HG02870 (cell line): Measurements from ENCODE around the gene SERPIND1.
"Not testable (repeated sequence)": the region's sequence is repeated elsewhere in the genome, so short reads cannot be mapped to it uniquely, and the experiment has no call there.

ENCODE experiments used
- ATAC-seq: cut with Tn5 transposase; IDR thresholded peaks from one replicate; pipeline ENCODE4 v1.9.1; 2021; ENCODE audit warnings: mild to moderate bottlenecking, moderate library complexity; ENCODE audit not compliant: unreplicated experiment

SERPIND1 gene

DNA sequence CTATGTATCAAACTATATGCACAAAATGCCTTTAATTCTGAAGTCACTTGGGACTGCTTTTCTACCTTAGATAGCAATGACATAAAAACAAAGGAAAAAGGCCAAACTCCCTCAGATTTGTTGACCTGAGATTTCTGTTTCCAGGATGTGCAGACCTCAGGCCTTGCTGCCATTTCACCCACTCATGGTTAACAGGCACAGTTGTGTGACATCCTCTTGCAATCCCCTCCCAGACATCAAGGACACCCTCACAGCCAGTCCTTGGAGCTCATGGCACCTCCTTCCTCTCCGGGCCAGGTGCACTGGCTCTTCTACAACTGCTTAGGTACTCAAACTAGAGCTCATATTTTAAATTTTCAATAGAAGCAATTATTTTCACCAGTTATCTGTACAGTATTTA is 37.3 kb downstream of the SERPIND1 start:
- no peak for ATAC-seq

DNA sequence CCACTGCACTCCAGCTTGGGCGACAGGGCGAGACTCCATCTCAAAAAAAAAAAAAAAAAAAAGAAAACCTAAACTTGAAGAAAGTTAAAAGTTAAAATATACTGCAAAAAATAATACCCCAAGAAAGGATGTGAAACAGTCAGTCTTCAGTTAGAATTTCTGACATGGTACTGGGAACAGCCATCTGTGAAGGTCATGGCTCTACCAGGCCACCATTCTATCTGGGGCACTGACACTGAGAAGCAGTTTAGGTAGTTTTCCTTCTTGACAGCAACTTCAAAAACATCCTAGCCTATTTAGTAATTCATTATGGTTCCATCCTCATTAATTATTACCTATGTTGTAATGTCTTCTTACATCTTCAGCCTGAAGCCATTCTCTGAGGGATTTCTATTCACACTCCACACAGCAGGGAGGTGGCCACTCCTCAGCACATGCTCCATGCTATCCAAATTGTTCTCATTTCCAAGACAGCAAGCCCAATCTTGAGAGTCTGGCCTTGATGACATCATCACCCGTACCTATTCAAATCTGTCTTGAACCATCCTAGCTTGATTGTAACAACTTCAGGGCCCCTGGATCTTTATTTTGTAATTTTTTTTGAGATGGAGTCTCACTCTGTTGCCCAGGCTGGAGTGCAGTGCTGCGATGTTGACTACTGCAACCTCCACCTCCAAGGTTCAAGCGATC is 38.2 kb downstream of the SERPIND1 start:
- no peak for ATAC-seq

DNA sequence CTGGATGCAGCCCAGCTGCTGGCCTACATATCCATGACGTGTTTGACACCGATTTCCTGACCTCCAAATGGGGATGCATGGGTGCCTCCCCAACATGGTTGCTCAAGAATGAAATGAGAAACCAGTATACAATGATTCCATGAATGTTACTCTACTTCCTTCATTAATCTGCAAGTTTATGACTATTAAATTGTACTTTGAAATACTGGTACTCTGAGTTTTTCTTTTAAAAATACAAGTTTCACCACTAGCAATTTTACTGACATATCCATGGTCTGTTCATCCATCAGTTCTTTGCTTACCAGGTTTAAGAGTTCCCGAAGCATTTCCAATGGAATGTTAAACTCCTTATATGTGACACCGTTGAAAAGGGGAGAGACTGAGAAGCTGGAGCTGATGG is 39.1 kb downstream of the SERPIND1 start:
- ATAC-seq = no peak

DNA sequence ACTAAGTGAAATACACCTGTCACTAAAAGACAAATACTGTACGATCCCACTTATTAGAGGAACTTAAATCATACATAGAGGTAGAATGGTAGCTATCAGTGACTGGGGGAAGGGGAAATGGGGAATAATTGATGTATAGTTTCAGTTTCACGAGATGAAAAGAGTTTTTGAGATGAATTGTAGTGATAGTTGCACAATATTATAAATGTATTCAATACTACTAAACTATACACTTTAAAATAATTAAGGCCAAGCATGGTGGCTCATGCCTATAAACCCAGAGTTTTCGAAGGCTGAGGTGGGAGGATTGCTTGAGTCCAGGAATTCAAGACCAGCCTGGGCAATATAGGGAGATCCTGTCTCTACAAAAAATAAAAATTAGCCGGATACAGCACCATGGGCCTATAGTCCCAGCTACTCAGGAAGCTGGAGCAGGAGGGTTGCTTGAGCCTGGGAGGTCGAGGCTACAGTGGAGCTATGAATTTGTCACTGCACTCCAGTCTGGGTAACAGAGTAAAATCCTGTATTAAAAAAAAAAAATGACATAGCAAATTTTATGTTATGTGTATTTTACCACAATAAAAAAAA is 40.4 kb downstream of the SERPIND1 start:
- ATAC-seq = no peak

DNA sequence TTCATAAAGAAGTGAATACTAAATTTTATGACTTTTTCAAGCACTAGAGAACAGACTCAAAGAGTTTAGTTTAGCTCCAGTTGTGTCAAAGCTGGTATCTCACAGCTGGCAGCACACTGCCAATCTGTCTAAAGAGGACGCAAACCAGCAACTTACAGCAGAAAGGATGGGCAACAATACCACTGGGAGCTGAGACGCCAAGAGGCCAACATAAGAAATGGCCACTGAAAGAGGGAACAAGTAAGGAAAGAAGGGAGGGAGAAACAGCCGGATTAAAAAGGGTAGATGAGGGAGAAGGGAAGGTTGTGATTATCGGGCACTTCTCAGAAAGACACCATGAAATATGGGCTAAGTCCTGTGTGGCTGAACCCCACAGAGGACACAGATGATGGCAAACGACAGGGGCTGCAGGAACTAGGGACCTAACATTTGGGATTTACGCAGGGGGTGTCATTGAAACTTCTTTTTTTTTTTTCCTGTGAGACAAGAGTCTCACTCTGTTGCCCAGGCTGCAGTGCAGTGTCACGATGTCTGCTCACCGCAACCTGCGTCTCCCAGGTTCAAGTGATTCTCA is 41.7 kb downstream of the SERPIND1 start:
- ATAC-seq = no peak

DNA sequence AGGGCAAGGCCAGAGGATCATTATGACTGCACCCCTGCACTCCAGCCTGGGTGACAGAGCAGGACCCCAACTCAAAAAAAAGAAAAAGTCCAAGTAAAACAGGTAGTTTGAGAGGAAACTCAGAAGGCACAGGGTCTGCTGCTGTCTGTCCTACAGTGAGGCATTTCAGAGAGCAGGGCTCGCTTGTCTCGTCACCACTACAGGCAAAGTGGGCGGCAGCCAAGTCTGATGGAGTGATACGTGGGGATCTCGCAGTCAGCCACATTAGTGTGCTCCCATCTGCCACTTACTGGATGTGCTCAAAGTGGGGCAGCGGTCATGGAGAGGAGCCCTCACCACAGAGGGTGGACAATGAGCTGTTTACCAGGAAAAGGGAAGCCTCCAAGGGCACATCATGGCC is 42.6 kb downstream of the SERPIND1 start:
- ATAC-seq = no peak

DNA sequence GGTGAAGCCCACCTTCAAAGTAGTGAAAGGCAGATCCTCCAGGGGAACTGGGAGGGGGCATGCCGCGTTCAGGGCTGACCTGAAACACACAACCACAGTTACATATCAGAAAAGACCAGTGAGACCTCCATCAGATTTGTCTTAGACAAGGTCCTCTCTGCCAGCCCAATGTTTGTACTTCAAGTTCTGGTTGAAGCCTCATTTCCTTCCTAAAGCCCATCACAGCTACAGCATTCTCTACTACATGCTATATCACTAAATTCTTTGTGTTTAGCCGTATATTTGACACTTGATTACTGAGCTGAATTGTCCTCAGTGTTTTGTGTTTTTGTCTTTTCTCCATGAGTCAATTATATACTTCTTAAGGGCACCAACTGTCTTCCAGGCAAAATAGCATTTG is 44.6 kb downstream of the SERPIND1 start:
- no peak for ATAC-seq

DNA sequence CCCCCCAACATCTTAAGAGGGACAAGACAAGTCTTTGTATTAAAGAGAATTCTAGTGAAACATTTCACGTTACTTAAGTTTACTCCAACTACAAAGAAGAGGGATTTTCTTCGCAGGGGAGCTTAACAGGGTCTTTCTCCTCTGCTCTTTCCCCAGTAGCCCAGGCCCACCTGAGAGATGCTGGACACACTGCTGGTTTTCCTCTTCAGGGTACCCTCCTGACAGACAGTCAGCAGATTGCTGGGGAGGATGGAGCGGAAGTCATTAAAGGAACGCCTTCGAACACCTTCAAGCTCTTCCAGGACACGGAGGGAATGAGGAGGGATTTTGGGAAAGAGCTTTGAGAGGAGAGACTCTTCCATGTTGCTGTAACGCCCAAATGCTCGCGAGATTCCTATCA is 45.6 kb downstream of the SERPIND1 start:
- ATAC-seq = no peak

DNA sequence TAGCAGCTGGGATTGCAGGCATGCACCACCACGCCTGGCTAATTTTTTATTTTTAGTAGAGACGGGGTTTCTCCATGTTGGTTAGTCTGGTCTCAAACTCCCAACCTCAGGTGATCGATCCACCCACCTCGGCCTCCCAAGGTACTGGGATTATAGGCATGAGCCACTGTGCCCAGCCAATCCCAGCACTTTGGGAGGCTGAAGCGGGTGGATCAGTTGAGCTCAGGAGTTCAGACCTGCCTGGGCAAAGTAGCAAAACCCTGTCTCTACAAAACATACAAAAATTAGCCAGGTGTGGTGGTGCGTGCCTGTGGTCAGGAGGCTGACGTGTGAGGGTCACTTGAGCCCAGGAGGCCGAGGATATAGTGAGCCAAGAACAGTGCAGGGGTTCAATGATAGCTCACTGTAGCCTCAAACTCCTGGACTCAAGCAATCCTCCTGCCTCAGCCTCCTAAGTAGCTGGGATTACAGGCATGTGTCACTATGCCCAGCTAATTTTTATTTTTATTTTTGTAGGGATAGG is 47.9 kb downstream of the SERPIND1 start:
- ATAC-seq = not testable (repeated sequence)

DNA sequence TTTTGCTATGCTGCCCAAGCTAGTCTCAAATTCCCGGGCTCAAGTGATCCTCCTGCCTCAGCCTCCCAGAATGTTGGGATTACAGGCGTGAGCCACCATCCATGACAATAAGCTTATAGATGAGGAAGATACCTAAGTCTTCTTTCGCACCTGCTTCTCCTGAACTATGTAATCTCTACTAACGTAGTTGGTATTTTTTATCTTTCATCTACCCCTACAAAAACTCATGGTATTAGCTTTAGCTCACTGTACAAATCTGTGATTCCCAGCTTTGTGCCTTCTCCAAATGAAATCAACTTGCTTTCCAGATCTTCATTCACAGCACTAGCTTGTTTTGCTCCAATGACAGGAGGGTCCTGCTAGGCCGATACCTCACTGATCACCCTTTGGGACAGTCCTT is 48.3 kb downstream of the SERPIND1 start:
- no peak for ATAC-seq

DNA sequence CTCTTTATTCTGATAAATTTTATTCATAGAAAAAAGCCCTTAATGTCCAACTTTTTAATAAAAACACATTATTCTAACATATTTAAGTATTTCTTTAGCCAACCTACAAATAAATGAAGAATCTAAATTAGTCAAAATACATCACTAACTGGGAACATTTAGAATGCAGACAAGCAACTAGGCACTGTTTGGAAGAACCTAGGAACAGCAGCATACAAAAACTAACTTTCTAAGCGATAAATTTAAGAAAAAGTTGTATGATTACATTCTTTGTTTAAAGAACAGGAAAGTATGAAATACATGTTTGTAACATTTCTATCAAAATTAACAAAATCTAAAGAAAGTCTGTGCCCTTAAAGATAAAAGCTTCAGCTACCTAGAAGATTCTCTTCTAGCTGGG is 49.4 kb downstream of the SERPIND1 start:
- no peak for ATAC-seq

DNA sequence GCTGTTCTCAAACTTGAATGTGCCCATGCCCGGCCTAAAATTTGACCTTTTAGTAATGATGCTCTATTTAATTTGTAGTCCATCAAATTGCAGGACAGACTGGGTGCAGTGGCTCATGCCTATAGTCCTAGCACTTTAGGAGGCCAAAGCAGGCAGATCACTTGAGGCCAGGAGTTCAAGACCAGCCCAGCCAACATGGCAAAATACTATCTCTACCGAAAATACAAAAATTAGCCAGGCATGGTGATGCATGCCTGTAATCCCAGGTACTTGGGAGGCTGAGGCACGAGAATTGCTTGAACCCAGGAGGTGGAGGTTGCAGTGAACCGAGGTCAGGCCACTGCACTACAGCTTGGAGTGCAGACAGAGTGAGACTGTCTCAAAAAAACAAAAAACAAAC is 51.3 kb downstream of the SERPIND1 start:
- not testable (repeated sequence) for ATAC-seq

DNA sequence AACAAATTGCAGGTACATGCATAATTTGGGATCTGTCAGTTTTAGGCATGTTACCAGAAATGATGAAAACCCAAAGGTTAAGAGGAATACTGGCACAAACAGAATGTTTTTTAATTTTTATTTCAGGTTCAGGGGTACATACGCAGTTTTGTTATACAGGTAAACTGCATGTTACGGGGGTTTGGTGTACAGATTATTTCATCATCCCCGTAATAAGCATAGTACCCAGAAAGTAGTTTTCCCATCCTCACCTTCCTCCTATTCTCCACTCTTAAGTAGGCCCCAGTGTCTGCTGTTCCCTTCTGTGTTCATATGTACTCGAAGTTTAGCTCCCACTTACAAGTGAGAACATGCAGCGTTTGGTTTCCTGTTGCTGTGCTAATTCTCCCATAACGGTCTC is 51.7 kb downstream of the SERPIND1 start:
- ATAC-seq = no peak

DNA sequence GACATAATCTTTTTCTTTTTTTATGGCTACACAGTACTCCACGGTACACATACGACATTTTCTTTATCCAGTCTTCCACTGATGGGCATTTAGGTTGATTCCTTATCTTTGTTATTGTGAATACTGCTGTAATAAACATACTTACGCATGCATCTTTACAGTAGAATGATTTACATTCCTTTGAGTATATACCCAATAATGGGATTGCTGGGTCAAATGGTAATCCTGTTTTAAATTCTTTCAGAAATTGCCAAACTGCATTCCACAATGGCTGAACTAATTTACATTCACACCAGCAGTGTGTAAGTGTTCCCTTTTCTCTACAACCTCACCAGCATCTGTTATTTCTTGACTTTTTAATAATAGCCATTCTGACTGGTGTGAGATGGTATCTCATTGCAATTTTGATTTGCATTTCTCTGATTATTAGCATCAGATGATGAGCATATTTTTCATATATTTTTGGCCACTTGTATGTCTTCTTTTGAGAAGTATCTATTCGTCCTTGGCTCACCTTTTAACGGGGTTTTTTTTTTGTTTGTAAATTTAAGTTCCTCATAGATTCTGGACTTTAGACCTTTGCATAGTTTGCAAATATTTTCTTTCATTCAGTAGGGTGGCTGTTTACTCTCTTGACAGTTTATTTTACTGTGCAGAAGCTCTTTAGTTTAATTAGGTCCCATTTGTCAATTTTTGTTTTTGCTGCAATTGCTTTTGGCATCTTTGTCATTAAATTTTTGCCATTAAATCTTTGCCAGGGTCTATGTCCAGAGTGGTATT is 52.6 kb downstream of the SERPIND1 start:
- not testable (repeated sequence) for ATAC-seq

DNA sequence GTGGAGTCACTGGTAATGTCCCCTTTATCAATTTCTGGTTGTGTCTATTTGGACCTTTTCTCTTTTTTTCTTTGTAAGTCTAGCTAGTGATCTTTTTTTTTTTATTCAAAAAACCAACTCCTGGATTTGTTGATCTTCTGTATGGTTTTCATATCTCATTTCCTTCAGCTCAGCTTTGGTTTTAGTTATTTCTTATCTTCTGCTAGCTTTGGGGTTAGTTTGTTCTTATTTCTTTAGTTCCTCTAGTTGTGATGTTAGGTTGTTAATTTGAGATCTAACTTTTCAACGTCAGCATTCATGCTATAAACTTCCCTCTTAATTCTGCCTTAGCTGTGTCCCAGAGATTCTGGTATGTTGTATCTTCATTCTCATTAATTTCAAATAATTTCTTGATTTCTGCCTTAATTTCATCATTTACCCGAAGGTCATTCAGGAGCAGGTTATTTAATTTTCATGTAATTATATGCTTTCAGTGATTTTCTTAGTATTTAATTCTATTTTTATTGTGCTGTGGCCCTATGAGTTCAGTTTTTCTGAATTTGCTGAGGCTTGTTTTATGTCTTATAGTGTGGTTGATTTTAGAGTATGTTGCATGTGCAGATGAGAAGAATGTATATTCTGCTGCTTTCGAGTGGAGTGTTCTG is 55.7 kb downstream of the SERPIND1 start:
- ATAC-seq = no peak

DNA sequence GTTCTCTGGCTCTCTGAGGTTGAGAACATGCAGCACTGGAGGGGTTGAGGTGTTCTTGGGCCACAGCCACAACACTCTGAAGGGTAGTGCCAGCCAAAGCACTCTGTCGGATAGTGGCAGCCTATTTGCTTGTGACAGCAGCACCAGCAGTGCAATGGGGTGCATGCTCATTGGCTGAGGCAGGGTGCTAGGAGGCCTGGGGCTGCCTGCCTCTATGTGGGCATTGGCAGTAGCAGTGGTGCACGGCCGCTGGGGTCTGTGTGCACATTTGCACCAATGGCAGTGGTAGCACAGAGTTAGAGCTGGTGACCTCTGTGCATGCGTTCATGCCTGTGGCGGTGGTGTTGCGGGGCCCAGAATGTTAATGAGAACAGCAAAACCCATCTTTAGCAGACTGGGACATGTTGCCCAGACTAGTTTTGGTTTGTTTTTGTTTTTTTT is 59.3 kb downstream of the SERPIND1 start:
- no peak for ATAC-seq

DNA sequence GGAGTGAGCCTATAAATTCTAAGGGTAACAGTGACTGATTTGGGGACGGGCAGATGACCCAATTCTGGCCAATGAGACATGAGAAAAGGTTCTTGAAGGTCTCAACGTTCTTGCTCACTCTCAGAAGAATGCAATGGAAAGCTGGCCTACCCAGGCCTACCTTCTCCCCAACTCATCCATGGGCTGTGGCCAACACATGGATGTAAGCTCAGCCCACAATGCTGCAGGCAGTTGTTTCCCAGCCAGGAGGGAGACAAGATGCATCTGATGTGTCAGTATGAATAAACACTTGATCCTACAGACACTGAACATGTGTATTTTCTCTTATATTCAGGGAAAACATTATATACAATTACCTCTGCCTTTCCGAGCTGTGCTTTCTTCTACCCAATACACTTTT is 60.3 kb downstream of the SERPIND1 start:
- ATAC-seq = no peak

DNA sequence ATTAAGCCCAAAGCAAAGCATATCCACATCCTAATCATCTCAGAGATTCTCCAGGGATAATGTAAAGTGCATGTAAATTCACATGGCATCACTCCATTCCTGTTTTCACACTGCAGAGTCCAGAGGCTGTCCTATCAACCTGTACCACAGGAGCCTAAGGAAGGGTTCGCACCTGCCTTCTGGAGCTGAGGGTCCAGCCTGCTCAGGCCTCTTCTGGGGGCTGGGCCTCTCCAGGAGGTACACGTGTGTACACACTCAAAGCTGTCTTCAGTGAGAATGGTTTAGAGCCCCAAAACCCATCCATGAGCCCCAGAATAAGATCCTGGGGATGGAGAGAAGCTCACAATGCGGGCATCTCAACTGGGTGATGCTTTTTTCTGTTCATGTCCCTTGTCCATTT is 60.8 kb downstream of the SERPIND1 start:
- no peak for ATAC-seq
